Endothelial cell of umbilical vein (primary cell): Measurements from ENCODE around the gene SPEM2. TPM values are rescaled to one million over a fixed set of nuclear protein-coding genes. Genes with fewer than 3 reads are reported as not detected.

Experiments used
- BruUV-seq: library from RNA; stranded (reverse); fragments of 400-500 nt; replicated peaks from 2 replicates; lab custom pipeline; 2021; lab: Mats Ljungman, UMichigan
- CTCF ChIA-PET: fragments of 300-600, 350-600 bp; sonication (Branson Sonifier 250); formaldehyde crosslinking; loops from one replicate; lab custom pipeline; 2021; ENCODE audit warnings: antibody characterized with exemption, inconsistent platforms; lab: Charles Lee
- POLR2A ChIA-PET: fragments of 300-600, 350-600 bp; sonication (Branson Sonifier 250); formaldehyde crosslinking; loops from one replicate; lab custom pipeline; 2021; ENCODE audit warnings: antibody characterized with exemption, inconsistent platforms; lab: Charles Lee
- DNase-seq: peaks from one replicate; pipeline ENCODE4 v3.0.0-alpha.2; 2011; ENCODE audit warnings: low read depth, low spot score
- FAIRE-seq: peaks from 2 replicates; lab custom pipeline; 2011; peaks lifted over from hg19 to GRCh38; lab: Jason Lieb, UNC
- H2AFZ ChIP-seq: 2 replicates; pipeline ENCODE4 v1.6.0; 2012; ENCODE audit warnings: low read depth, low read length, control low read depth, inconsistent platforms
- H3K27ac ChIP-seq: 2 replicates; pipeline ENCODE4 v1.5.1; 2011; ENCODE audit warnings: low read depth, mild to moderate bottlenecking, control low read depth, low read length, moderate library complexity; ENCODE audit not compliant: insufficient read depth
- H3K27me3 ChIP-seq, 2 experiments: 2 replicates each; pipeline versions ENCODE4 v1.6.0 to v1.6.1; 2011; ENCODE audit warnings: low read length in 2 of 2, mixed read lengths in 1 of 2; ENCODE audit not compliant: control insufficient read depth in 2 of 2, insufficient read depth in 2 of 2
- H3K36me3 ChIP-seq, 2 experiments: 2 replicates in 1 of 2; 3 replicates in 1 of 2; pipeline ENCODE4 v1.5.1; 2011; ENCODE audit warnings: low read length in 2 of 2, mild to moderate bottlenecking in 1 of 2, moderate library complexity in 1 of 2; ENCODE audit not compliant: control insufficient read depth in 2 of 2, insufficient read depth in 2 of 2; ENCODE audit errors: extremely low read depth in 1 of 2
- H3K4me1 ChIP-seq: 3 replicates; pipeline ENCODE4 v1.5.1; 2011; ENCODE audit warnings: mild to moderate bottlenecking, low read length; ENCODE audit not compliant: control insufficient read depth, insufficient read depth; ENCODE audit errors: extremely low read depth
- H3K4me2 ChIP-seq: 2 replicates; pipeline ENCODE4 v1.6.1; 2011; ENCODE audit warnings: low read length, control low read depth, mixed read lengths; ENCODE audit not compliant: insufficient read depth
- H3K4me3 ChIP-seq, 3 experiments: fragments of 200-600 bp in 1 of 3; sonication (generic), shearing (Covaris generic) in 1 of 3; replicated peaks in 1 of 3; 2 replicates each; pipeline ENCODE4 v1.5.1; 2011 to 2016; ENCODE audit warnings: control low read depth in 3 of 3, low read length in 3 of 3, mild to moderate bottlenecking in 2 of 3, inconsistent platforms in 1 of 3, low read depth in 1 of 3, moderate library complexity in 1 of 3; ENCODE audit not compliant: insufficient read depth in 1 of 3
- H3K79me2 ChIP-seq: 2 replicates; pipeline ENCODE4 v1.6.0; 2012; ENCODE audit warnings: low read length, inconsistent platforms; ENCODE audit not compliant: control insufficient read depth, insufficient read depth
- H3K9ac ChIP-seq: replicated peaks from 2 replicates; pipeline ENCODE3; 2011; ENCODE audit warnings: low read length, control low read depth; ENCODE audit not compliant: insufficient read depth; ENCODE audit errors: extremely low read depth
- H3K9me1 ChIP-seq: replicated peaks from 3 replicates; pipeline ENCODE4 v1.6.0; 2011; ENCODE audit warnings: mild to moderate bottlenecking, low read length; ENCODE audit not compliant: control insufficient read depth, insufficient read depth; ENCODE audit errors: extremely low read depth
- H3K9me3 ChIP-seq: replicated peaks from 2 replicates; pipeline ENCODE4 v1.5.1; 2012; ENCODE audit warnings: low read length, inconsistent platforms; ENCODE audit not compliant: control insufficient read depth, insufficient read depth
- H4K20me1 ChIP-seq: replicated peaks from 2 replicates; pipeline ENCODE3; 2011; ENCODE audit warnings: mild to moderate bottlenecking, low read length; ENCODE audit not compliant: control insufficient read depth, insufficient read depth; ENCODE audit errors: extremely low read depth
- EZH2 ChIP-seq: IDR thresholded peaks from 2 replicates; pipeline ENCODE4 v1.6.1; 2012; ENCODE audit warnings: borderline replicate concordance, low read depth, mild to moderate bottlenecking, moderate library complexity, low read length, inconsistent platforms; ENCODE audit not compliant: severe bottlenecking
- FOS ChIP-seq: IDR thresholded peaks from 2 replicates; pipeline ENCODE4 v1.6.1; 2011; ENCODE audit warnings: mild to moderate bottlenecking, low read length, moderate library complexity, borderline replicate concordance; ENCODE audit not compliant: insufficient read depth
- GATA2 ChIP-seq: IDR thresholded peaks from 2 replicates; pipeline ENCODE4 v1.7.0; 2011; ENCODE audit warnings: low read depth, mild to moderate bottlenecking, moderate library complexity, mixed read lengths, low read length; ENCODE audit not compliant: insufficient read length, insufficient read depth
- JUN ChIP-seq: IDR thresholded peaks from 2 replicates; pipeline ENCODE4 v1.6.1; 2011; ENCODE audit warnings: borderline replicate concordance, low read depth; ENCODE audit not compliant: insufficient read length, insufficient read depth
- MYC ChIP-seq: IDR thresholded peaks from one replicate; pipeline ENCODE4 v1.6.1; 2011; ENCODE audit warnings: mild to moderate bottlenecking, low read depth, low read length
- POLR2A ChIP-seq: IDR thresholded peaks from 2 replicates; pipeline ENCODE4 v1.6.1; 2012; ENCODE audit warnings: low read depth, mild to moderate bottlenecking, control low read depth, low read length
- POLR2AphosphoS5 ChIP-seq: IDR thresholded peaks from 2 replicates; pipeline ENCODE4 v1.6.1; 2012; ENCODE audit warnings: low read depth, mild to moderate bottlenecking, control low read depth, low read length, moderate library complexity; ENCODE audit not compliant: insufficient read depth
- dilution Hi-C: fragments of 300-500 bp; cut with MboI; formaldehyde crosslinking; loops from one replicate; pipeline ENCODE4 v1.15.0; 2019; ENCODE audit warnings: low sequenced_read_pairs; ENCODE audit not compliant: extremely low pct_ligation_motif_present
- intact Hi-C: fragments of 100-400 bp; cut with micrococcal nuclease; formaldehyde crosslinking; loops from one replicate; pipeline ENCODE4 v1.10.0; 2022
- polyA plus RNA-seq, 4 experiments: library from polyadenylated mRNA; depleted of rRNA in 3 of 4; stranded (reverse) in 3 of 4; unstranded in 1 of 4; fragments of >200 nt; gene quantifications; 2 replicates each; pipeline versions ENCODE4 v1.2.1 to v1.2.3, GENCODE V29; 2011 to 2012; ENCODE audit warnings: missing spikeins in 1 of 4
- total RNA-seq: library from RNA; stranded (reverse); gene quantifications from 2 replicates; pipeline ENCODE4 v1.2.3, GENCODE V29; 2021
- TF ChIP-seq, protein P1 (sequence below): IDR thresholded peaks from 2 replicates; pipeline ENCODE4 v1.6.1; 2011; ENCODE audit not compliant: insufficient read depth, insufficient read length
- TF ChIP-seq, protein P2 (sequence below), 2 donors: IDR thresholded peaks; 1 replicate in 1 of 2; 2 replicates in 1 of 2; pipeline ENCODE4 v1.5.1; 2011; ENCODE audit warnings: low read length in 2 of 2, mild to moderate bottlenecking in 2 of 2, moderate library complexity in 2 of 2, control low read depth in 1 of 2, inconsistent platforms in 1 of 2, low read depth in 1 of 2; ENCODE audit not compliant: insufficient read depth in 1 of 2; ENCODE audit errors: extremely low read depth in 1 of 2

Gene SPEM2
- total and polyA plus RNA-seq, 2 donors (not counting 3 experiments of a cell fraction or from before 2014, with no cell fraction given), result not detected

DNA sequence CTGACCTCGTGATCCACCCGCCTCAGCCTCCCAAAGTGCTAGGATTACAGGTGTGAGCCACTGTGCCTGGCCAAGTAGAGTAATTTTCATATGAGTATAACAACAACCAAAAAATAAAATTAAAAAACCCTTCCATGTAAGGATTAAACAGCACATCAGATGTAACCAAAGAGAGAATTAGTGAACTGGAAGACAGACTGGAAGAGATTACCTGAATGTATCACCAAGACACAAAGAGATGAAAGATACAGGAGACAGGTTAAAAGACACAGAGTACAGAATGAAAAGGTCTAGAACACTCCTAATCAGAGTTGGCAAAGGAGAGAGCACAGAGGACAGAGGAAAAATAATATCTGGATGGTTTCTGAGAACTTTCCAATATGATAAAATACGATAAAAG, 46.3 kb upstream of the SPEM2 start:
- H2AFZ ChIP-seq, result no peak overlapping the region
- POLR2A ChIA-PET, result no interaction called here
- FAIRE-seq (no peak), DNase-seq (no peak)
- H3K27ac ChIP-seq, result no peak overlapping the region
- no peaks in the 10 kb centered on the region for H3K36me3 ChIP-seq
- CTCF ChIA-PET, result no interaction called here
- TF ChIP-seq, protein P1, sequence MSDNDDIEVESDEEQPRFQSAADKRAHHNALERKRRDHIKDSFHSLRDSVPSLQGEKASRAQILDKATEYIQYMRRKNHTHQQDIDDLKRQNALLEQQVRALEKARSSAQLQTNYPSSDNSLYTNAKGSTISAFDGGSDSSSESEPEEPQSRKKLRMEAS, result no peak
- TF ChIP-seq FOS (no peak), POLR2AphosphoS5 (no peak)
- H4K20me1 ChIP-seq, result no peaks in the 10 kb centered on the region
- no peak overlapping the region for H3K9ac ChIP-seq
- no peak overlapping the region for H3K4me3 ChIP-seq
- dilution Hi-C loops, result no loop called here
- H3K9me3 ChIP-seq, result no peaks in the 10 kb centered on the region
- no TSS peak for BruUV-seq
- H3K79me2 ChIP-seq, result no peaks in the 10 kb centered on the region
- peaks cover 25 to 33% of the 10 kb centered on the region in 2 experiments for H3K27me3 ChIP-seq
- no peak overlapping the region for H3K4me2 ChIP-seq
- H3K4me1 ChIP-seq, result no peaks in the 10 kb centered on the region
- intact Hi-C loops, result no loop called here
- no peaks in the 10 kb centered on the region for H3K9me1 ChIP-seq

DNA sequence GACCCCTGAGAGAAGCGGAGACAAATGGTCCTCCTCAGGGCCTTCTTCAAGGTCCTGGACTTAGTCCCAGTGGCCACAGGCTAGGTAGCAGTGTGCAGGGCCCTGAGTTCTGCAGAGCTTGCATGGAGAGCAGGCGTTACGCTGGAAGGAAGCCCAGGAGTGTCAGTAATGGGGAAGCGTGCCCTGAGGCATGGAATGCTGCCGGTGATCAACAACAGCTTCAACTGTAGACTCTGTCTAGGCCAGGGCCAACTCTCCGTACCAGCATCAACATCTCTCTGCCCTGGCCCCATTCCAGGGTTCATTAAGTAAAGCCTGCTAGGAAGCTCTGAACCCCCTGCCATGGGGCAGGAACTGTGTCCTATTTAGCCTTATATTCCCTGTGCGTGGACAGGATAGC, 45.1 kb upstream of the SPEM2 start:
- H2AFZ ChIP-seq, result no peak overlapping the region
- DNase-seq (no peak), FAIRE-seq (no peak)
- H3K79me2 ChIP-seq, result no peaks in the 10 kb centered on the region
- no peaks in the 10 kb centered on the region for H3K9me3 ChIP-seq
- no peak overlapping the region for H3K4me2 ChIP-seq
- TF ChIP-seq JUN (no peak), POLR2A (no peak), POLR2AphosphoS5 (no peak), MYC (no peak), EZH2 (no peak), GATA2 (no peak), FOS (no peak)
- TF ChIP-seq, protein P1, result no peak
- TF ChIP-seq, protein P2, sequence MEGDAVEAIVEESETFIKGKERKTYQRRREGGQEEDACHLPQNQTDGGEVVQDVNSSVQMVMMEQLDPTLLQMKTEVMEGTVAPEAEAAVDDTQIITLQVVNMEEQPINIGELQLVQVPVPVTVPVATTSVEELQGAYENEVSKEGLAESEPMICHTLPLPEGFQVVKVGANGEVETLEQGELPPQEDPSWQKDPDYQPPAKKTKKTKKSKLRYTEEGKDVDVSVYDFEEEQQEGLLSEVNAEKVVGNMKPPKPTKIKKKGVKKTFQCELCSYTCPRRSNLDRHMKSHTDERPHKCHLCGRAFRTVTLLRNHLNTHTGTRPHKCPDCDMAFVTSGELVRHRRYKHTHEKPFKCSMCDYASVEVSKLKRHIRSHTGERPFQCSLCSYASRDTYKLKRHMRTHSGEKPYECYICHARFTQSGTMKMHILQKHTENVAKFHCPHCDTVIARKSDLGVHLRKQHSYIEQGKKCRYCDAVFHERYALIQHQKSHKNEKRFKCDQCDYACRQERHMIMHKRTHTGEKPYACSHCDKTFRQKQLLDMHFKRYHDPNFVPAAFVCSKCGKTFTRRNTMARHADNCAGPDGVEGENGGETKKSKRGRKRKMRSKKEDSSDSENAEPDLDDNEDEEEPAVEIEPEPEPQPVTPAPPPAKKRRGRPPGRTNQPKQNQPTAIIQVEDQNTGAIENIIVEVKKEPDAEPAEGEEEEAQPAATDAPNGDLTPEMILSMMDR (IDR thresholded peaks at IDR 0.05; ENCODE audit: extremely low read depth in 1 of 2, insufficient read depth in 1 of 2, low read depth in 1 of 2, low read length in 2 of 2), result no peak
- intact Hi-C loops, result no loop called here
- H3K9me1 ChIP-seq, result no peaks in the 10 kb centered on the region
- no peak overlapping the region for H3K27ac ChIP-seq
- ChIA-PET POLR2A (no interaction called here), CTCF (interaction anchor here (1.0 to 3.0 kb wide), 3 partner anchors 23 to 180 kb away, joined by 4 to 14 read pairs (median 4); partner anchors contain the start of genes TMEM256 and TMEM95)
- H4K20me1 ChIP-seq, result no peaks in the 10 kb centered on the region
- H3K27me3 ChIP-seq, result peaks cover 25 to 33% of the 10 kb centered on the region in 2 experiments
- peaks cover 5% of the 10 kb centered on the region for H3K4me1 ChIP-seq
- no TSS peak for BruUV-seq
- H3K36me3 ChIP-seq, result no peaks in the 10 kb centered on the region
- dilution Hi-C loops, result no loop called here
- H3K4me3 ChIP-seq, result no peak overlapping the region
- no peak overlapping the region for H3K9ac ChIP-seq
